ENCODE measurements around the gene ARHGAP25. TPM values are rescaled to one million over a fixed set of nuclear protein-coding genes. Genes with fewer than 3 reads are reported as not detected.

The ARHGAP25 gene
- total and polyA plus RNA-seq, 7 donors = 1.1 to 4.8 (median 1.9) TPM

GRCh38 chr2:68850524-68850923 is 115.9 kb downstream of the ARHGAP25 start:
- TF ChIP-seq, protein P1, sequence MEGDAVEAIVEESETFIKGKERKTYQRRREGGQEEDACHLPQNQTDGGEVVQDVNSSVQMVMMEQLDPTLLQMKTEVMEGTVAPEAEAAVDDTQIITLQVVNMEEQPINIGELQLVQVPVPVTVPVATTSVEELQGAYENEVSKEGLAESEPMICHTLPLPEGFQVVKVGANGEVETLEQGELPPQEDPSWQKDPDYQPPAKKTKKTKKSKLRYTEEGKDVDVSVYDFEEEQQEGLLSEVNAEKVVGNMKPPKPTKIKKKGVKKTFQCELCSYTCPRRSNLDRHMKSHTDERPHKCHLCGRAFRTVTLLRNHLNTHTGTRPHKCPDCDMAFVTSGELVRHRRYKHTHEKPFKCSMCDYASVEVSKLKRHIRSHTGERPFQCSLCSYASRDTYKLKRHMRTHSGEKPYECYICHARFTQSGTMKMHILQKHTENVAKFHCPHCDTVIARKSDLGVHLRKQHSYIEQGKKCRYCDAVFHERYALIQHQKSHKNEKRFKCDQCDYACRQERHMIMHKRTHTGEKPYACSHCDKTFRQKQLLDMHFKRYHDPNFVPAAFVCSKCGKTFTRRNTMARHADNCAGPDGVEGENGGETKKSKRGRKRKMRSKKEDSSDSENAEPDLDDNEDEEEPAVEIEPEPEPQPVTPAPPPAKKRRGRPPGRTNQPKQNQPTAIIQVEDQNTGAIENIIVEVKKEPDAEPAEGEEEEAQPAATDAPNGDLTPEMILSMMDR (IDR thresholded peaks at IDR 0.05) = no peak

DNA sequence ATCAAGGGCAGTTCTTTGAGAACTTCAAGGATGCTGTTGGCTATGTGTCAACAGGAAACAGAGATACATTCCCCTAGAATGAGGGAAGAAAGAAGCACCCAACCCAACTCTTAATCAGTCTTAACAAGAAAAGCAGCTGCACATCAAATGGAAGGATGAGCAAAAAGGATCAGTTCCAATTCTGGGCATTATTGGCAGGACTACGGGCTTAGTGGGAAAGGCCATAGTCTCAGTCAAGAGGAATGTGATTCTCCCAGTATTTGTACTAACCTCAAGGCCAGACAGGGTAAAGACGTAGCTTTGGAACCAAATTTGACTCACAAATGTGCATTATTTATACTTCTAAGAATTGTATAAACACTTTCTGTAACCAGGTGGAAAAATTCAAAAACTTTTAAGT is 118.4 kb downstream of the ARHGAP25 start:
- H3K4me1 ChIP-seq = no peaks in the 10 kb centered on the region
- DNase-seq = no peak
- H3K9me3 ChIP-seq = no peaks in the 10 kb centered on the region
- WGBS, 3 donors = 39 to 63% (median 46%) methylated on average over 2 of the region's 2 CpGs
- ATAC-seq = no peak
- no peak overlapping the region for H3K4me3 ChIP-seq
- H3K27ac ChIP-seq = no peak overlapping the region
- H3K27me3 ChIP-seq (ENCODE audit: insufficient read depth in 3 of 3, low read length in 2 of 3) = peaks cover 0 to 3% (median 0%) of the 10 kb centered on the region in 3 donors
- H3K36me3 ChIP-seq (ENCODE audit: insufficient read depth in 1 of 2, low read depth in 1 of 2) = no peaks in the 10 kb centered on the region
- TF ChIP-seq, protein P1 (IDR thresholded peaks at IDR 0.05) = no peak
- intact Hi-C loops (cut with DNase I) = no loop called here

More at GRCh38 chr2:68850524-68850923, 115.9 kb downstream of the ARHGAP25 start:
- Histone ChIP-seq H3K4me3 (no peak overlapping the region), H3K27ac (no peak overlapping the region), H3K9me3 (no peaks in the 10 kb centered on the region), H3K4me1 (no peaks in the 10 kb centered on the region), H3K36me3 (ENCODE audit: insufficient read depth in 1 of 2, low read depth in 1 of 2) (no peaks in the 10 kb centered on the region), H3K27me3 (ENCODE audit: insufficient read depth in 3 of 3, low read length in 2 of 3) (peaks cover 0 to 7% (median 0%) of the 10 kb centered on the region in 3 donors)
- DNase-seq (no peak), ATAC-seq (no peak)
- WGBS, 3 donors = 71 to 74% (median 74%) methylated on average over 3 of the region's 3 CpGs
- intact Hi-C loops (cut with DNase I) = no loop called here

- Histone ChIP-seq H3K4me1 (no peaks in the 10 kb centered on the region), H3K36me3 (ENCODE audit: insufficient read depth in 1 of 2, low read depth in 1 of 2) (no peaks in the 10 kb centered on the region), H3K27ac (no peak overlapping the region), H3K9me3 (no peaks in the 10 kb centered on the region), H3K27me3 (ENCODE audit: insufficient read depth in 3 of 3, low read length in 2 of 3) (peaks cover 0 to 3% (median 0%) of the 10 kb centered on the region in 3 donors), H3K4me3 (no peak overlapping the region)
- TF ChIP-seq, protein P1 (IDR thresholded peaks at IDR 0.05) = no peak
- WGBS, 3 donors = 85 to 87% (median 86%) methylated on average over 4 of the region's 4 CpGs
- DNase-seq (no peak), ATAC-seq (no peak)
- intact Hi-C loops (cut with DNase I) = no loop called here
These were observed 119.3 kb downstream of the ARHGAP25 start for GRCh38 chr2:68853915-68854314.

DNA sequence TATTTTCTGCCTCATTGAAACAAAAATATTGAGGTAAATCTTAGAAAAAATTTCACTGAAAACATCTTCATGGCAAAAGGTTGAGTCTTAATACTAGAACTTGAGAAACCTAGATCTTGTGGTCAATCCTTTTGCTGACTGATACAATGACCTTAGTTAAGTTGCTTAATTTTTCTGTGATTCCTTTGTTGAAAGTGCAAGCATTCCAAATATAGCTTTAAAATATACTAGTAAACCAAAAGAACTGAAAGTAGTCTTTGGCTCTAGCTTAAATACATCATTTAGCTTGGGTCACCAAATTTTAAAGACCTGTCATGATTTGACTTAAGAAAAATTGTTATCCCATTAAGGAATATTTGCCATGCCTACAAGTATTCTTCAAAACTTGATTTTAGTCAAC is 119.9 kb downstream of the ARHGAP25 start:
- no peak overlapping the region for H3K27ac ChIP-seq
- peaks cover 0 to 3% (median 0%) of the 10 kb centered on the region in 3 donors for H3K27me3 ChIP-seq (ENCODE audit: insufficient read depth in 3 of 3, low read length in 2 of 3)
- TF ChIP-seq, protein P1 (IDR thresholded peaks at IDR 0.05) = no peak
- no peaks in the 10 kb centered on the region for H3K36me3 ChIP-seq (ENCODE audit: insufficient read depth in 1 of 2, low read depth in 1 of 2)
- H3K4me3 ChIP-seq = no peak overlapping the region
- intact Hi-C loops (cut with DNase I) = no loop called here
- ATAC-seq = no peak
- H3K4me1 ChIP-seq = no peaks in the 10 kb centered on the region
- H3K9me3 ChIP-seq = no peaks in the 10 kb centered on the region
- DNase-seq = no peak

DNA sequence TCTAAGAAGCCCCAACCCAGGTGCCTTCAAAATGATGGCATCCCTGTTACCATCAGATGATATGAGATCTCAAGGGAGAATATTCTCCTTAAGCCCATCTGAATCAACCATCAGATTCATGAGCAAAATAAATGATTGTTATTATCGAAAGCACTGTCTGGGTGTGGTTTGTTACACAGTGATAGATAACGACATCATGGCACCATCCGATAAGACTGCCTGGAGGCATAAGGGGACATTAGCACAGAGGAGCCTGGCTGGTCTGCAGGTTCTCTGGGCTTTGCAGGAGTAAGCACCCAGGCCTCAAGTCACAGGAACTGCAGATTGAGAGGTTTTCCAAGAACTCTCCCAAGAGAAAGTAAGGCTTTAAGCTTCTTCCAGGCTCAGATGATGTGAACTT is 120.9 kb downstream of the ARHGAP25 start:
- H3K4me3 ChIP-seq = no peak overlapping the region
- no peaks in the 10 kb centered on the region for H3K36me3 ChIP-seq (ENCODE audit: insufficient read depth in 1 of 2, low read depth in 1 of 2)
- DNase-seq = no peak
- no peak overlapping the region for H3K27ac ChIP-seq
- intact Hi-C loops (cut with DNase I) = no loop called here
- no peaks in the 10 kb centered on the region for H3K4me1 ChIP-seq
- ATAC-seq = no peak
- H3K9me3 ChIP-seq = no peaks in the 10 kb centered on the region
- H3K27me3 ChIP-seq (ENCODE audit: insufficient read depth in 3 of 3, low read length in 2 of 3) = peaks cover 0 to 3% (median 0%) of the 10 kb centered on the region in 3 donors
- TF ChIP-seq, protein P1 (IDR thresholded peaks at IDR 0.05) = no peak
- WGBS, 3 donors = 92 to 98% (median 92%) methylated on average over 3 of the region's 3 CpGs
